ENCODE results near the gene KIF25. TPM values are rescaled to one million over a fixed set of nuclear protein-coding genes. Genes with fewer than 3 reads are reported as not detected.

Gene KIF25
- total RNA-seq, 1 donor from 2014 or later = not detected

DNA sequence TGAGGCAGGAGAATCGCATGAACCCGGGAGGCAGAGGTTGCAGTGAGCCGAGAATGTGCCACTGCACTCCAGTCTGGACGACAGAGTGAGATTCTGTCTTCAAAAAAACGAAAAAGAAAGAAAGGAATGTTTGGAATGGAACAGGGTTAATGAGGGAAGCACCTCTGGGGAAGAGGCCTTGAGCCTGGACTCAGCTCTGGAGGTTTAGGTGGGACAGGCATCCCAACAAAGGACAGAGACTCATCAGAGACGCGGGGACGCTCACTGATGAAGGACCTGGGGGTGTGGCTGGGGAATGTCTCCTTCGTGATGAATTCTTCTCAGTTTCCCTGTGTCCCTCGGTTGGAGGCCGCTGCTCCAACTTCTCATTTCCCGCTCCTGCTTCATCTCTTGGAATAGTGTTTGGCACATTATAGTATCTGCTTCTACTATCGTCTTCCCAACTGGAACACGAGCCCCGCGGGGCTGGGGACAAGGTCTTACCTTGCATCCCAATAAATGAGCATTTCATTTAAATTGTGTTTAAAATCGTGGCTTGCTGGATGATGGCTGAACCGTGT, 27.6 kb downstream of the KIF25 start:
- intact Hi-C loops (cut with micrococcal nuclease) = no loop called here
- no peak overlapping the region for H3K4me3 Mint-ChIP-seq
- H3K9me3 Mint-ChIP-seq = no peaks in the 10 kb centered on the region
- no peaks in the 10 kb centered on the region for H3K27me3 Mint-ChIP-seq
- H3K27ac Mint-ChIP-seq = no peak overlapping the region
- no peak for DNase-seq
- H3K4me1 Mint-ChIP-seq = no peaks in the 10 kb centered on the region
- H3K36me3 Mint-ChIP-seq (ENCODE audit: low read depth) = no peaks in the 10 kb centered on the region

DNA sequence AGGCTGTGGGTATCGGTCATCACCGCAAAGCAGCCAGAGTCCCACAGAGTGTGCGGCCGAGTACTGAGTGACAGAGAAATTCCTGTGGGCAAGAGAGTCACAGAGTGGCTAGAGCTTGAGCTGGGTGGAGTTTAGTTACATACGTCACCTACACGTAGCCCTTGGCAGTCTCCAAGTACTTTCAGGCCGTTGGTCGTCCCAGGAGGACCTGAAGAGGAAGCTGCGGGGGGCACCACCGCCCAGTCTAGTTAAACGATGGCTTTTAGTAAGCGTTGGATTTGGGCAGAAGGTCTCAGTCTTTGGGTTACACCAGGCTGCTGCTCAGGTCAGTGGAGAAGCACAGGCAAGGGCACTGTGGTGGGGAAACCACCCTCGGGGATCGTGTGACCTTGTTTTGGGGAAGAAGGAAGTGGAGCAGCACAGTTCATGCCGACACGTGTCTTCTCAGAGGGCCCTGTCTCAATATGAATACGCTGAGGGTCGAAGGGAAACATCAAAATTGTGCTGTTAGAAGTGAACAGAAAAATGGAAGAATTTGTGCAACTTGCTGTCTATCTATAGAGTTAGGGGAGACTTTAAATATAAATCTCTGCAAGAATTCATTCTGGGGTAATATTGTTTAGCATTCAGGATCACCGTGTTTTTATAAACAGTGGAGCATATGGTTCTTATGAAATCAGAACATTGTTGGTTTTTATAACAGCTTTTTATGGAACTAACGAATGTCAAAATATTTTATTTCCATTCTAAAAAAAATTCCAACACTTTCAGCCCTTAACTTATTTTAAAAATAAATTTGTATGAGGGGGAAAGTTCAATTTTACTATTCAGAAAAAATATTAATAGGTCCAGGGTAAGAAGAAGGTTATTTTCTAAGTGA, 28.6 kb downstream of the KIF25 start:
- no peaks in the 10 kb centered on the region for H3K36me3 Mint-ChIP-seq (ENCODE audit: low read depth)

GRCh38 chr6:168026925-168027324, 29.5 kb downstream of the KIF25 start:
- Mint-ChIP-seq H3K4me3 (no peak overlapping the region), H3K27me3 (no peaks in the 10 kb centered on the region)
- intact Hi-C loops (cut with micrococcal nuclease) = no loop called here

More for the DNA sequence above, 28.6 kb downstream of the KIF25 start:
- Mint-ChIP-seq H3K4me3 (no peak overlapping the region), H3K4me1 (no peaks in the 10 kb centered on the region), H3K27ac (no peak overlapping the region), H3K27me3 (no peaks in the 10 kb centered on the region), H3K9me3 (no peaks in the 10 kb centered on the region)
- DNase-seq = no peak
- intact Hi-C loops (cut with micrococcal nuclease) = no loop called here

DNA sequence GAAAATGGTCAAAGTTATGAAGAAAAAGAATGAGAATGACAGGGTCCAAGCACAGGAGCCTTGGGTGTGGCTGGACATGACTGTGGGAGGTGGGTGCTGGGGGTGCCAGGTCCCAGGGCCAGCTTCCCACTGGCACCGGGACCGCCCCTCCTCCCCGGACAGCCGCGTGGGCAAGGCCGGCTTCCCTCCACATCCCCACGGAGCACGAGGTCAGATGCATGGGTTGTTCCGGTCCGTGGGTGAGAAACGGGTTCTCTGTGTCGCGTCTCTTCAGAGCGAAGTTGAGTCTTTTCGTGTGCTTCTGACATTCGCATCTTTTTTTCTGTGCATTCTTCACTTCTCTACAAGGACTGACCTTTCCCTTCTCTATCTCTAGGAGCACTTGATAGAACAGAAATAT, 30.1 kb downstream of the KIF25 start:
- Mint-ChIP-seq H3K27me3 (no peaks in the 10 kb centered on the region), H3K4me1 (no peaks in the 10 kb centered on the region), H3K36me3 (ENCODE audit: low read depth) (no peaks in the 10 kb centered on the region), H3K27ac (no peak overlapping the region), H3K4me3 (no peak overlapping the region), H3K9me3 (no peaks in the 10 kb centered on the region)
- intact Hi-C loops (cut with micrococcal nuclease) = no loop called here
- no peak for DNase-seq

More at GRCh38 chr6:168026925-168027324, 29.5 kb downstream of the KIF25 start:
- Mint-ChIP-seq H3K27ac (no peak overlapping the region), H3K4me1 (no peaks in the 10 kb centered on the region), H3K9me3 (no peaks in the 10 kb centered on the region), H3K36me3 (ENCODE audit: low read depth) (no peaks in the 10 kb centered on the region)
- no peak for DNase-seq

DNA sequence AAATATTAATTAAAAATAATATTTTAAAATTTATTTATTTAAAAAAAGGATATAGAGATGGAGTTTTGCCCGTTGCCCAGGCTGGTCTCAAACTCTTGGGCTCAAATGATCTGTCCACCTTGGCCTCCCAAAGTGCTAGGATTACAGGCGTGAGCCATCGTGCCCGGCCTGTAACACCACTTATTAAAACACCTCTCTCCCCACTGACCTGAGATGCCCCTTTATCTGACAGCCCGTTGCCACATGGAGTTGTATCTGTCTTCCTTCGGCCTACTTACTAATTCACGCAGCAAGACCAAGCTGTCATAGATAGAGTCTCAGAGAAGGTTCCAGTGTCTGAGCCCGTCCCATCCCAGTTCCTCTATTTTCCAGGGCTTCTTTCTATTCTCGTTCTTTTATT, 30.7 kb downstream of the KIF25 start:
- DNase-seq = no peak
- H3K36me3 Mint-ChIP-seq (ENCODE audit: low read depth) = no peaks in the 10 kb centered on the region
- no peaks in the 10 kb centered on the region for H3K9me3 Mint-ChIP-seq
- H3K4me1 Mint-ChIP-seq = no peaks in the 10 kb centered on the region
- H3K27me3 Mint-ChIP-seq = no peaks in the 10 kb centered on the region
- H3K27ac Mint-ChIP-seq = no peak overlapping the region
- intact Hi-C loops (cut with micrococcal nuclease) = no loop called here
- no peak overlapping the region for H3K4me3 Mint-ChIP-seq

DNA sequence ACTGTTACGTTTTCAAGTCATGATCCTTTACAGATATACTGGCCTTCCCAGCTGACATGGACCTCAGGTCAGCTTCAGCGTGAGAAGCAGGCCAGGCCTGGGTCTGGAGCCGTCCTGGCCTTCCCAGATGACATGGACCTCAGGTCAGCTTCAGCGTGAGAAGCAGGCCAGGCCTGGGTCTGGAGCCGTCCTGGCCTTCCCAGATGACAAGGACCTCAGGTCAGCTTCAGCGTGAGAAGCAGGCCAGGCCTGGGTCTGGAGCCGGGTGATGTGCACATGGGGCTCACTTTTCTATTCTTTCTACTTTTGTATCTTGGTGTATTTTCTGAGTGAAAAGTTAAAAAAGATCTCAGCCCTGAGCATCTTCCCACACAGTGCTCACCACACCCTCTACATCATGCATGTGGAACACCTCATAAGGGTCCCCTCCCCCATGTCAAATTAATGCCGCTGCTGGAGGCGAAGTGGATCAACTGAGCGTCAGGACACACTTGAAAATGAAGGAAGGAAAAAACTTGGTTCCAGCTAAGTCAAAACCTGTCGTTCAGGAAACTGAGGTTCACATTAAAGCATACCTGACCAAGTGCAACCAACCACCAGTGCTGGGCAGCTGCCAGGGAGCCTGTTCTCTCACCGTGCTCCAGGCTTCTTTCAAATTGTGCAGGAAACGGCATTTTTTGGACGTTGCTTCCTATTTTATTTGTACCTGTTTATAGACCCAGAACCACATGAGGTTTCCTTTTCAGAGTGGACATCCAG, 32.2 kb downstream of the KIF25 start:
- Mint-ChIP-seq H3K4me3 (no peak overlapping the region), H3K27ac (no peak overlapping the region), H3K36me3 (ENCODE audit: low read depth) (no peaks in the 10 kb centered on the region), H3K4me1 (no peaks in the 10 kb centered on the region), H3K27me3 (peaks cover 8% of the 10 kb centered on the region), H3K9me3 (no peaks in the 10 kb centered on the region)
- intact Hi-C loops (cut with micrococcal nuclease) = no loop called here
- DNase-seq = no peak

DNA sequence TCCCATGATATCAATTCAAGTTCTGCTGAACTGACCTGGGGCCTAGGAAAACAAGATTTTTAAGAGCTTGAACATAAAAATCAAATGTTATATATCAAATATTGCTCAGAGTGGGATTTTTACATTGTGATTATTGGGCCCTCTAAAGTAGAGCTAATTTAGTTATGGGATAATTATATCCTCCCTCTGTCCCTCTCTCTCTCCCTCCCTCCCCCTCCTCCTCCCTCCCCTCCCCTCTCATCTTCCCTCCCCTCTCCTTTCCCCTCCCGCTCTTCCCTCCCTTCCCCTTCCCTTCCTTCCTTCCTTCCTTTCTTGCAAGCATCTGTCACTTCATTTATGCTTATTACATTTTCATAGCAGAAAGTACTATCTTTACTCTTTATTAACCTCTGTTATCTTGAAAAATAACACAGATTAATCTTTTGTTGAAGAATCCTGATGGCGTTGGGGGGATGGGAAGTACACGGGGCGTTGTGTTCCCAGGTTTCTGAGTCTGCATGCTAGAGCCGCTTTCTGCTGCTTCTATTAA, 32.8 kb downstream of the KIF25 start:
- intact Hi-C loops (cut with micrococcal nuclease) = no loop called here
- no peak overlapping the region for H3K4me3 Mint-ChIP-seq
- H3K27me3 Mint-ChIP-seq = peaks cover 13% of the 10 kb centered on the region

DNA sequence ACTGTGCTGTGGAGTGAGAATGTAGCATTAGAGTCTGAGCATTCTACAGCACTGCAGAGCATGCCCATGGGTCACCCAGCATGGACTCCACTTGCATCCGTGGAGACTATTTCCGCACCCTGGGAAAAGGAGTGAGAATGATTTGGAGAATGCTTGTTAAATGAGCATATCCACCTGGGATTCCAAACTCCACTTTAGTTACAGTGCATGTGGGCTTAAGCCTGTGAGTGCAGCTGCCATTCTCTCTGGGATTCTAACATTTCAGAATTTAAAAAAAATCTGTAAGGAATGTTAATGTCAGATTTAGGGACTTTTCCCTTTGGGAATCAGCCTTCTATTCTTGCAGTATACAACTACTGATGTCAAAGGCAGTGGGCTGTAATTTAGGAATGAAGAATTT, 33.4 kb downstream of the KIF25 start:
- Mint-ChIP-seq H3K4me3 (no peak overlapping the region), H3K36me3 (ENCODE audit: low read depth) (no peaks in the 10 kb centered on the region), H3K27me3 (peaks cover 18% of the 10 kb centered on the region), H3K9me3 (no peaks in the 10 kb centered on the region), H3K4me1 (peaks cover 5% of the 10 kb centered on the region), H3K27ac (no peak overlapping the region)
- DNase-seq = no peak
- intact Hi-C loops (cut with micrococcal nuclease) = no loop called here

More for the DNA sequence above, 32.8 kb downstream of the KIF25 start:
- H3K9me3 Mint-ChIP-seq = no peaks in the 10 kb centered on the region
- H3K4me1 Mint-ChIP-seq = peaks cover 1% of the 10 kb centered on the region
- H3K36me3 Mint-ChIP-seq (ENCODE audit: low read depth) = no peaks in the 10 kb centered on the region
- H3K27ac Mint-ChIP-seq = no peak overlapping the region
- no peak for DNase-seq

- Mint-ChIP-seq H3K4me1 (peaks cover 7% of the 10 kb centered on the region), H3K9me3 (peaks cover 6% of the 10 kb centered on the region), H3K27ac (no peak overlapping the region), H3K4me3 (no peak overlapping the region), H3K27me3 (peaks cover 21% of the 10 kb centered on the region), H3K36me3 (ENCODE audit: low read depth) (no peaks in the 10 kb centered on the region)
- no peak for DNase-seq
- intact Hi-C loops (cut with micrococcal nuclease) = no loop called here
Observed at GRCh38 chr6:168031411-168031971, 34.0 kb downstream of the KIF25 start.

GRCh38 chr6:168032005-168032760, 34.7 kb downstream of the KIF25 start:
- intact Hi-C loops (cut with micrococcal nuclease) = no loop called here
- DNase-seq = no peak
- Mint-ChIP-seq H3K36me3 (ENCODE audit: low read depth) (no peaks in the 10 kb centered on the region), H3K9me3 (peaks cover 8% of the 10 kb centered on the region), H3K4me3 (no peak overlapping the region), H3K27me3 (peaks cover 22% of the 10 kb centered on the region), H3K27ac (no peak overlapping the region), H3K4me1 (peaks cover 7% of the 10 kb centered on the region)

DNA sequence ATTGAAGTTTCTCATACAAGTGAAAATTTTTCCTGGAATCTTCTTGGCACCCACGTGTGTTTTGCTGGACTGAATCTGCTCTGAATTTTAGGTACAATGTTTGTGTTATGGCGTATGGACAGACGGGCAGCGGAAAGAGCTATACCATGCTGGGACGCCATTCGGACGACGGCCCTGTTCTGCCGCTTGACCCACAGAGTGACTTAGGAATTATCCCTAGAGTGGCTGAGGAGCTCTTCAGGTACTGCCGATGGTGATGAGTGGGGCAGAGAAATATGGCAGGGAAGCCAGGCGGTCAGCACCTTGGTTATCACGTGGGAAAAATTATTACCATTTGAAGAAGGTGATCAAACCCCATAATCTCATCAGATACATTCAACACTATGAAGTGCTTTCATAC, 36.3 kb downstream of the KIF25 start:
- H3K9me3 Mint-ChIP-seq = peaks cover 15% of the 10 kb centered on the region
- no peak overlapping the region for H3K4me3 Mint-ChIP-seq
- intact Hi-C loops (cut with micrococcal nuclease) = no loop called here
- H3K36me3 Mint-ChIP-seq (ENCODE audit: low read depth) = peaks cover 1% of the 10 kb centered on the region
- H3K27ac Mint-ChIP-seq = no peak overlapping the region
- peaks cover 7% of the 10 kb centered on the region for H3K4me1 Mint-ChIP-seq
- peaks cover 22% of the 10 kb centered on the region for H3K27me3 Mint-ChIP-seq
- no peak for DNase-seq

DNA sequence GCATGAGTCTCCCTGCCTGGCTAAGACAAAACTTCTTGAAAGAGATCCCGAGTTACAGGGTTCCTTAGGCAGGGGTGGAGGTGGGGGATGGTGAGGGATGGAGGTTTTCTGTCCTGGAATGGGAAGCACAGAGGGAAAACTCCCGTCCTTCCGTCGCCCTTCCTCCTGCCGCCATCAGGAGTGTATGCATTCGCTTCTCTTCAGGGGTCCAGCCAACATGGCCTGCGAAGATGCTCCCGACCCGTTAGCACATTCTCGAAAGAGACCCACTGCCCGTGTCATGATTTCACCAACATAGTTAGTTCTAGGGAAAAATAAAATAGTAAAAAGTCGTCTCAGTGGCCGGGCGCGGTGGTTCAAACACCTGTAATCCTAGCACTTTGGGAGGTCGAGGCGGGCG, 37.1 kb downstream of the KIF25 start:
- intact Hi-C loops (cut with micrococcal nuclease) = no loop called here
- no peak for DNase-seq
- Mint-ChIP-seq H3K4me3 (no peak overlapping the region), H3K27me3 (peaks cover 22% of the 10 kb centered on the region), H3K4me1 (peaks cover 7% of the 10 kb centered on the region), H3K27ac (no peak overlapping the region), H3K9me3 (peaks cover 15% of the 10 kb centered on the region), H3K36me3 (ENCODE audit: low read depth) (peaks cover 1% of the 10 kb centered on the region)

DNA sequence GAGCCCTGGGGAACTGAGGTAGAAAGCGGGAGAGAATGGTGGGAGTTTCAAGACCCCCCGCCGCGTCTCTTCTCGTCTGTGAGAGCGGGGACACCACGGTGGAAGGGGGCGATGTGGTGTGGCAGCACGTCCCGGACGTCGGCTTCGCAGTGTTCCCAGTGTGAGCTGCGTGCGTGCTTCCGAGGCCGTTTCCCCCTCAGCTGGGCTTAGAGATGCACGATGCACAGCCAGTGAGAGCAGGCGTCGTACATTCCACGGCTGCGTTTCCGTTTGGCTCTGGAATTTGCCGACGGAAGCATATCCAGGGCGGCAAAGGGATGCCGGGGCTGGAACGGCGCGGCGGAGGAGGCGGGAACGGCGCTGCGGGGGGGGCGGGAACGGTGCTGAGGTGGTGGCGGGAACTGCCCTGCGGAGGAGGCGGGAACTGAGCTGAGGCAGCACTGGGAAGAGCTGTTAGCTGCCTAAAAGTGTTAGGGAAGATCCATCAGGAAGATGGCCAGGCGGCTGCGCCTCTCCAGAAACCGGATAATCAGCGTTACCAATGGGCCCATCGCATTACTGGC, 37.7 kb downstream of the KIF25 start:
- Mint-ChIP-seq H3K9me3 (peaks cover 15% of the 10 kb centered on the region), H3K4me3 (peak overlapping the region; percentile 78), H3K27me3 (peaks cover 22% of the 10 kb centered on the region), H3K4me1 (peaks cover 7% of the 10 kb centered on the region), H3K36me3 (ENCODE audit: low read depth) (peaks cover 1% of the 10 kb centered on the region), H3K27ac (no peak overlapping the region)
- no peak for DNase-seq
- intact Hi-C loops (cut with micrococcal nuclease) = no loop called here

Data from activated CD4-positive, alpha-beta T cell treated with anti-CD3 and anti-CD28 coated beads, Interleukin-2, amount 10 ng/mL, durations not matched to agents 24 days and 14 days (primary cell).